D341Med (cell line): ENCODE data around the gene ZNF485.
"Not testable (repeated sequence)": the region's sequence is repeated elsewhere in the genome, so short reads cannot be mapped to it uniquely, and the experiment has no call there.

Experiments used
- DNase-seq: peaks from one replicate; pipeline ENCODE4 v3.0.0; 2012; ENCODE audit warnings: low spot score

ZNF485 gene

GRCh38 chr10:43606323-43607198 is at the start of gene ZNF485:
Gene ZNF485 (plus strand): TSS chr10:43606438. CDS start chr10:43607051, 613 bp downstream.
- DNase-seq, result peak; percentile 96

- no peak for DNase-seq
Observed at GRCh38 chr10:43557214-43557613, 49.0 kb upstream of the ZNF485 start.

GRCh38 chr10:43569681-43570080 is 36.6 kb upstream of the ZNF485 start:
- DNase-seq, result no peak

GRCh38 chr10:43570971-43571370 is 35.3 kb upstream of the ZNF485 start:
- no peak for DNase-seq

GRCh38 chr10:43573250-43574000 is 32.8 kb upstream of the ZNF485 start:
- DNase-seq, result no peak

GRCh38 chr10:43574001-43574892 is 32.0 kb upstream of the ZNF485 start, which contains the start of gene ZNF239:
Gene ZNF239 (minus strand): TSS chr10:43574616. CDS start chr10:43558079, 16,537 bp downstream.
- DNase-seq, result peak; percentile 95

- DNase-seq, result no peak
Observed at GRCh38 chr10:43574906-43575305, 31.3 kb upstream of the ZNF485 start.

- no peak for DNase-seq
Observed at GRCh38 chr10:43576062-43576461, 30.2 kb upstream of the ZNF485 start.

- DNase-seq, result no peak
Observed at GRCh38 chr10:43576580-43576979, 29.7 kb upstream of the ZNF485 start.

GRCh38 chr10:43584051-43584450 is 22.2 kb upstream of the ZNF485 start:
- DNase-seq, result no peak

- no peak for DNase-seq
Observed at GRCh38 chr10:43585046-43585445, 21.2 kb upstream of the ZNF485 start.

GRCh38 chr10:43585981-43586729 is 20.1 kb upstream of the ZNF485 start:
- DNase-seq, result no peak

- not testable (repeated sequence) for DNase-seq
Observed at GRCh38 chr10:43586730-43587115, 19.5 kb upstream of the ZNF485 start.

GRCh38 chr10:43591303-43591904 is 14.8 kb upstream of the ZNF485 start:
- no peak for DNase-seq

GRCh38 chr10:43594944-43595589 is 11.2 kb upstream of the ZNF485 start:
- no peak for DNase-seq

- no peak for DNase-seq
Observed at GRCh38 chr10:43595739-43596298, 10.4 kb upstream of the ZNF485 start.

- DNase-seq, result no peak
Observed at GRCh38 chr10:43596546-43596945, 9.7 kb upstream of the ZNF485 start.

- no peak for DNase-seq
Observed at GRCh38 chr10:43598446-43598845, 7.8 kb upstream of the ZNF485 start.

GRCh38 chr10:43599333-43599732 is 6.9 kb upstream of the ZNF485 start:
- no peak for DNase-seq

GRCh38 chr10:43601576-43601975 is 4.7 kb upstream of the ZNF485 start:
- DNase-seq, result not testable (repeated sequence)
